AG09309 (cell line): ENCODE data around the gene RBBP5.

ENCODE experiments used
- DNase-seq: peaks from one replicate; pipeline ENCODE4 v3.0.0-alpha.2; 2010; ENCODE audit warnings: low read depth
- H3K4me3 ChIP-seq: 2 replicates; pipeline ENCODE4 v1.5.1; 2011; ENCODE audit warnings: mild to moderate bottlenecking, low read depth, low read length, moderate library complexity; ENCODE audit not compliant: control insufficient read depth
- TF ChIP-seq, protein P1 (sequence below): IDR thresholded peaks from 2 replicates; pipeline ENCODE4 v1.5.1; 2011; ENCODE audit warnings: mild to moderate bottlenecking, low read depth, low read length, inconsistent platforms; ENCODE audit not compliant: insufficient read depth, control insufficient read depth; ENCODE audit errors: missing control alignments

Gene RBBP5

GRCh38 chr1:205121660-205122488 lies at the start of gene RBBP5:
Gene RBBP5, minus strand, starts transcription at chr1:205121978. Its CDS starts 105 bp downstream, at chr1:205121873.
- peak within 1 kb of the TSS; percentile 87 for H3K4me3 ChIP-seq
- DNase-seq = peak; percentile 96
- TF ChIP-seq, protein P1, sequence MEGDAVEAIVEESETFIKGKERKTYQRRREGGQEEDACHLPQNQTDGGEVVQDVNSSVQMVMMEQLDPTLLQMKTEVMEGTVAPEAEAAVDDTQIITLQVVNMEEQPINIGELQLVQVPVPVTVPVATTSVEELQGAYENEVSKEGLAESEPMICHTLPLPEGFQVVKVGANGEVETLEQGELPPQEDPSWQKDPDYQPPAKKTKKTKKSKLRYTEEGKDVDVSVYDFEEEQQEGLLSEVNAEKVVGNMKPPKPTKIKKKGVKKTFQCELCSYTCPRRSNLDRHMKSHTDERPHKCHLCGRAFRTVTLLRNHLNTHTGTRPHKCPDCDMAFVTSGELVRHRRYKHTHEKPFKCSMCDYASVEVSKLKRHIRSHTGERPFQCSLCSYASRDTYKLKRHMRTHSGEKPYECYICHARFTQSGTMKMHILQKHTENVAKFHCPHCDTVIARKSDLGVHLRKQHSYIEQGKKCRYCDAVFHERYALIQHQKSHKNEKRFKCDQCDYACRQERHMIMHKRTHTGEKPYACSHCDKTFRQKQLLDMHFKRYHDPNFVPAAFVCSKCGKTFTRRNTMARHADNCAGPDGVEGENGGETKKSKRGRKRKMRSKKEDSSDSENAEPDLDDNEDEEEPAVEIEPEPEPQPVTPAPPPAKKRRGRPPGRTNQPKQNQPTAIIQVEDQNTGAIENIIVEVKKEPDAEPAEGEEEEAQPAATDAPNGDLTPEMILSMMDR = peak; percentile 81

- no peak for DNase-seq
- no peak overlapping the region for H3K4me3 ChIP-seq
- TF ChIP-seq, protein P1 = no peak
Measured at GRCh38 chr1:205171369-205171768, 49.6 kb upstream of the RBBP5 start.

DNA sequence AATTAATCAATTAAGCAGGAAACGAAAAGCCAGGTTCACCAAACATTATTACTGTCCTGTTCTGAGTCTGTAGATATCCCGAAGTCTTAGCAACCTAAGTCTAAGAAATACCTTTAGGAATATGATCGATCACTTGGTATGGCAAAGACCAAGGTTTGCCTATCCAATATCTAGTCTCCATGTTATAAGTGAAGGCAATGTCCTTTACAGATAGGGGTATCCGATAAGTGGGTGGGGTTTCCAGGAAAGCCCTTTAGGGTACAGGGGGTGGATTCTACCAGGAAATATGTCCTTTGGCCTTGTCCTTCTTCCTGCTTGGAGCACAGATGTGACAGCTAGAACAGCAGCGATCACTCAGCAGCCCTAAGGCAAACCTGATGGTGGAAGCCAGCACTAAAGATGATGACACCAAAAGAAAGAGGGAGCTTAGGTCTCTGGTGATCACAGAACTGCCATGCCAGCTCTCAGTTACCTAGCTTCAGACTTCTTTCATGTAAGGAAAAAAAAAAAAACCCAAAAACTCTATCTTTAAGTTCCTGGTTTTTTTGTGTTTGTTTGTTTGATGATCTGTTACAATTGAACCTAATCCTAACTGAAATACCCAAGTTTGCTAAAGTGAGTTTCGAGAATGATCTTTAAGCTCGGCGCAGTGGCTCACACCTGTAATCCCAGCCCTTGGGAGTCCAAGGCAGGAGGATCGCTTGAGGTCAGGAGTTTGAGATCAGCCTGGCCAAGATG lies 48.9 kb upstream of the RBBP5 start:
- H3K4me3 ChIP-seq = no peak overlapping the region
- TF ChIP-seq, protein P1 = no peak
- no peak for DNase-seq

DNA sequence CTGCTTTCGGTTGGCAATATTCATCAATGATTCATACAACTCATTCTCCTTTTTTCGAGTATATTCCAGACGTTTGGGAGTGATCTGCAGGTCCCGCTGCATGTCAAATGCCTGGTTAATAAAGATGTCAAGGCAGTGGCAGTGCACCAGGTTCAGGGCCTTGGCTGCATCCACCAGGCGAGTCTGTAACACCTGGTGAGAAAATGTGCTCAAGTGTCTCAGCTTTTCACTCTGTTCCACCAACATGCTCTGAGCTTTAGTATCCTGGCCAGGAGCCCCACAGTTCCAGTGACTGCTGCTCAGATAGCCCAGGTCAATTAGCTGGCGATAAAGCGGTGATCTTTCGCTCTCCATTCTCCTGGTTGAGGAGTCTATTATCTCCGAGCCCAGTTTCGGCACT lies 47.5 kb upstream of the RBBP5 start:
- no peak overlapping the region for H3K4me3 ChIP-seq
- DNase-seq = no peak
- TF ChIP-seq, protein P1 = no peak

- no peak overlapping the region for H3K4me3 ChIP-seq
- DNase-seq = no peak
- TF ChIP-seq, protein P1 = no peak
Measured at GRCh38 chr1:205168291-205168690, 46.5 kb upstream of the RBBP5 start.

DNA sequence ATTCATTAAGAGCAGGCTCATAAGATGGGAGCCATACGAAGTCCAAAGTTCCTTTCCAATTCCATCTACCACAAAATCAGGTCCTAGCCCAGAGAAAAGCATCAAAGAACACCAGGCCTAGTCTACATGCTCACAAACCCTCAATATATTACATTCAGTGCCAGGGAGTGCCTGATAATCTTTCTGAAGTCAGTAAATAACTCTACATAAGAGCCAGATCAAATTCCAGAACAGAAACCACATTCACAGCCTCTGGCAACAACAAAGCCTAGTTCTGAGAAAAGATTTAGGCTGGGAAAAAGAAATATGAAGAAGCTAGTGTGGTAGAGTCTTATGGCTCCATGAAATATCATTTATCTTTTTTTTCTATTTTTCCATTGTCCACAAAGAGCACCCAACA lies 40.5 kb upstream of the RBBP5 start:
- TF ChIP-seq, protein P1 = no peak
- DNase-seq = no peak

More for the DNA sequence above, 40.5 kb upstream of the RBBP5 start:
- no peak overlapping the region for H3K4me3 ChIP-seq
